GM23248 (cell line): Measurements from ENCODE around the gene RUFY3.

Experiments used
- EZH2 ChIP-seq: fragments of 200-600 bp; sonication (generic); IDR thresholded peaks from 2 replicates; pipeline ENCODE4 v1.6.1; 2018; ENCODE audit warnings: antibody characterized with exemption, mild to moderate bottlenecking; ENCODE audit not compliant: insufficient read depth, poor library complexity, severe bottlenecking
- EZH2phosphoT487 ChIP-seq: fragments of 200-600 bp; sonication (generic); IDR thresholded peaks from 2 replicates; pipeline ENCODE4 v1.6.1; 2018; ENCODE audit warnings: antibody characterized with exemption, moderate library complexity, mild to moderate bottlenecking, low read depth; ENCODE audit not compliant: insufficient read depth

DNA sequence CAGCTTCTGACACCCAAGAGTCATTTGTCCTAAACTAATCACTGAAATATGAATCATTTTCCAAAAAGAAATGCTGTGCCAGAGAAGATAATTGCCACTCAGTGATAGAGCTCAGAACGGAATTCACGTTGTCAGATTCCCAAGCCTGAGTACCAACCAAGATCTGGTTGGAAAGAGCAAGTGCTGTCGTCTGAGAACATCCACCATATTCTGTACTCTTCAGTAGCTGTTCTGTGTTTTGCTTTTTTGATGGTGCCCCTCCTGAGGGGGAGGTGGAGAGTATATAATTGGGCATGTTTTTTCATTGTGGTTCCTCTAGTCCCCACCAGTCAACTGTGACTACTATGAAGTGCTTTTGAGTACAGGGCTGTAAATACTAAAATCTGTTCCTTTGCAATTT is 13.2 kb downstream of the RUFY3 start:
- TF ChIP-seq EZH2phosphoT487 (no peak), EZH2 (no peak)
